Measurements from ENCODE around the gene USP17L24.
"Not testable (repeated sequence)": the region's sequence is repeated elsewhere in the genome, so short reads cannot be mapped to it uniquely, and the experiment has no call there.

- TF ChIP-seq POLR2A (IDR thresholded peaks at IDR 0.05; ENCODE audit: low read length); GATA1 (IDR thresholded peaks at IDR 0.05; ENCODE audit: low read depth, low read length): not testable (repeated sequence)
Observed at GRCh38 chr4:9362829-9363228, 37.9 kb downstream of the USP17L24 start, which contains the start of gene USP17L30.
